ENCODE data around the gene GLRX3. TPM values are rescaled to one million over a fixed set of nuclear protein-coding genes. Genes with fewer than 3 reads are reported as not detected.

The GLRX3 gene
- total and polyA plus RNA-seq, 9 donors = 57.5 to 71.6 (median 62.1) TPM

- H3K4me3 ChIP-seq (ENCODE audit: low read length) = no peak overlapping the region
- H3K9me3 ChIP-seq (replicated peaks; ENCODE audit: control insufficient read depth, low read depth, low read length) = no peaks in the 10 kb centered on the region
- DNase-seq = no peak
- 80% methylated on average over 11 of the region's 11 CpGs for WGBS (ENCODE audit: insufficient coverage)
- peaks cover 40% of the 10 kb centered on the region for H3K36me3 ChIP-seq (ENCODE audit: control insufficient read depth, insufficient read depth, low read length)
- no peak overlapping the region for H3K27ac ChIP-seq (ENCODE audit: low read length)
- peaks cover 8% of the 10 kb centered on the region for H3K4me1 ChIP-seq (ENCODE audit: control insufficient read depth, insufficient read depth, low read length)
- H3K27me3 ChIP-seq (ENCODE audit: control insufficient read depth, insufficient read depth, low read length) = no peaks in the 10 kb centered on the region
Observed at GRCh38 chr10:130185591-130185990, 49.4 kb downstream of the GLRX3 start.

GRCh38 chr10:130188195-130189175 lies 52.3 kb downstream of the GLRX3 start:
- WGBS (ENCODE audit: insufficient coverage) = 88% methylated on average over 17 of the region's 28 CpGs
- H3K9me3 ChIP-seq (replicated peaks; ENCODE audit: control insufficient read depth, low read depth, low read length) = no peaks in the 10 kb centered on the region
- H3K27ac ChIP-seq (ENCODE audit: low read length) = no peak overlapping the region
- H3K4me3 ChIP-seq (ENCODE audit: low read length) = no peak overlapping the region
- H3K36me3 ChIP-seq (ENCODE audit: control insufficient read depth, insufficient read depth, low read length) = peaks cover 19% of the 10 kb centered on the region
- H3K4me1 ChIP-seq (ENCODE audit: control insufficient read depth, insufficient read depth, low read length) = peaks cover 6% of the 10 kb centered on the region
- no peaks in the 10 kb centered on the region for H3K27me3 ChIP-seq (ENCODE audit: control insufficient read depth, insufficient read depth, low read length)
- DNase-seq = no peak

DNA sequence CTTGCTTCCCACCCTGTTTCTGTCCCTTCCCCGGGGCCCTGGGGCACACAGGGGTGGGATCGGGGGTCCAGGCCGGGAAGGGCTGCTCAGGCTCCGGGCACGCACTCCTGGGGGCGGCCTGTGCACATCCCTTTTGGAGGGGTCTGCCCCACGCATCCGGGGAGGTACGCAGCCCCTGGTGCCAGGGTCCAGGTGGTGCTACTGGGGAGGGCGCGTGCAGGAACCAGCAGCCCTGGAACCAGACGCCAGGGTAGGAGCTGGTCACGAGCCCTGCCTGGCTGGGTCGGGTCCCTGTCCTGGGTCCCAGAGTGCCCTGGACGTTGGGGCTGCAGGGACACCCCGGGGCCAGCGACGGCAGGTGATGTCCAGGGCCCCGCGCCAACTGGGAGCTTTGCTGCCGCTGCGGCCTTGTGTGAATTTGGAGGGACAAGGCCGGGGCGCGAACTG lies 53.4 kb downstream of the GLRX3 start:
- H3K27ac ChIP-seq (ENCODE audit: low read length) = no peak overlapping the region
- DNase-seq = peak; percentile 26
- 82% methylated on average over 25 of the region's 25 CpGs for WGBS (ENCODE audit: insufficient coverage)
- H3K9me3 ChIP-seq (replicated peaks; ENCODE audit: control insufficient read depth, low read depth, low read length) = no peaks in the 10 kb centered on the region
- no peaks in the 10 kb centered on the region for H3K27me3 ChIP-seq (ENCODE audit: control insufficient read depth, insufficient read depth, low read length)
- no peak overlapping the region for H3K4me3 ChIP-seq (ENCODE audit: low read length)
- peaks cover 6% of the 10 kb centered on the region for H3K4me1 ChIP-seq (ENCODE audit: control insufficient read depth, insufficient read depth, low read length)
- peaks cover 8% of the 10 kb centered on the region for H3K36me3 ChIP-seq (ENCODE audit: control insufficient read depth, insufficient read depth, low read length)

DNA sequence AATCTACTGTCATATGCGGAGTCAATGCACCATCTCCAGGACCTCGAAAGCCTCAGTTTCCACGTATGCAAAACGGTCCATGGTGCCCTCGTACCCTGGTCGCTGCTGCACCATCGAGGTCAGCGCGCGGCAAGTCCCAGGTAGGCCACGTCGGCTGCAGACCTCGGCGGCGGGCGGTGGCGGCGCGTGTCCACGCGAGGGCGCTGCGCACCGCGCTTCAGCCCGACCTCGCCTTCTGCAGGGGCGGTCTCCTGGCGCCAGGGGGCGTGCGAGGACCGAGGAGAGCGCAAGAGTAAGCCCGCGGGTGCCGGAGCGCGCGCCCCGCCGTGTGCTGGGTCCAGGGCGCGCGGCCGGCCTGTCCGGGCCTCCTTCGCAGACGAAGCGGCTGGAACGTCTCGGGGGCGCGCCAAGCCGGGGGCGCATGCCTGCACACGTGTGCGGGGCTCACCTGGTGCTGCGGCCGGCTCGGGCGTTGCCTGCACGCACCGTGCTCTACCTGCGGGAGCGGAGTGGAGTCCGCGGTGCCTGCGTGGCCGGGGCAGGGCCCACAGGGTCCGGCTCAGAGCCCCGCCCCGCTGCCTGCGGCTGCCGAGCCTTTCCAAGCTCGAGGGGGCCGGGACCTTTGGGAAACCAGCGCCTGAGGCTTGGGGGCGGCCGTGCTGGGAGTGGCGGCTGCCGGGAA lies 54.0 kb downstream of the GLRX3 start:
- H3K4me3 ChIP-seq (ENCODE audit: low read length) = peak overlapping the region; percentile 43
- H3K27ac ChIP-seq (ENCODE audit: low read length) = no peak overlapping the region
- peaks cover 4% of the 10 kb centered on the region for H3K36me3 ChIP-seq (ENCODE audit: control insufficient read depth, insufficient read depth, low read length)
- DNase-seq = peak; percentile 95
- no peaks in the 10 kb centered on the region for H3K27me3 ChIP-seq (ENCODE audit: control insufficient read depth, insufficient read depth, low read length)
- peaks cover 6% of the 10 kb centered on the region for H3K4me1 ChIP-seq (ENCODE audit: control insufficient read depth, insufficient read depth, low read length)
- WGBS (ENCODE audit: insufficient coverage) = 2% methylated on average over 81 of the region's 81 CpGs
- H3K9me3 ChIP-seq (replicated peaks; ENCODE audit: control insufficient read depth, low read depth, low read length) = no peaks in the 10 kb centered on the region

GRCh38 chr10:130190737-130191115 lies 54.5 kb downstream of the GLRX3 start:
- H3K9me3 ChIP-seq (replicated peaks; ENCODE audit: control insufficient read depth, low read depth, low read length) = no peaks in the 10 kb centered on the region
- peaks cover 4% of the 10 kb centered on the region for H3K36me3 ChIP-seq (ENCODE audit: control insufficient read depth, insufficient read depth, low read length)
- no peaks in the 10 kb centered on the region for H3K27me3 ChIP-seq (ENCODE audit: control insufficient read depth, insufficient read depth, low read length)
- H3K27ac ChIP-seq (ENCODE audit: low read length) = no peak overlapping the region
- H3K4me1 ChIP-seq (ENCODE audit: control insufficient read depth, insufficient read depth, low read length) = peaks cover 6% of the 10 kb centered on the region
- WGBS (ENCODE audit: insufficient coverage) = 9% methylated on average over 21 of the region's 25 CpGs
- no peak for DNase-seq
- H3K4me3 ChIP-seq (ENCODE audit: low read length) = peak overlapping the region; percentile 43

DNA sequence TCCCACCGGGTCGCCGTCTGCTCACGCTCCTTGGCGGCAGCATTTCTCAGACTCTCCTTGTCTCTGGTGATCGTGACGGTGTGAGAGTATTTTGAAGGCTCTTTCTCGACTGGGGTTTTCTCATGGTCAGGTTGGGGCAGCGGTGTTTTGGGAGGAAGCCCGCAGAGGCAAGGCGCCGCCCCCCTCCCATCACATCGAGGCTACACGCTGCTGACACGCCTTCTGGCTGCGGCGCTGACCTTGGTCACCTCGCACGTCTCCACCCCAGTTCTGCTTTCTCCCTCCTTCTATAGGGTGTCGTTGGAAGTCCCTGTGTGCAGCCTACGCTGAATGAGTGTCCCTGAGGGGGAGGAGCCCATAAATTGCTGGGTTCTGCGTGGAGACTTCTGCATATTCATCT lies 55.2 kb downstream of the GLRX3 start:
- whole genome bisulfite sequencing (ENCODE audit: insufficient coverage) = 92% methylated on average over 4 of the region's 22 CpGs
- Histone ChIP-seq H3K4me1 (ENCODE audit: control insufficient read depth, insufficient read depth, low read length) (peaks cover 6% of the 10 kb centered on the region), H3K27ac (ENCODE audit: low read length) (no peak overlapping the region), H3K27me3 (ENCODE audit: control insufficient read depth, insufficient read depth, low read length) (no peaks in the 10 kb centered on the region), H3K9me3 (replicated peaks; ENCODE audit: control insufficient read depth, low read depth, low read length) (no peaks in the 10 kb centered on the region), H3K4me3 (ENCODE audit: low read length) (no peak overlapping the region), H3K36me3 (ENCODE audit: control insufficient read depth, insufficient read depth, low read length) (peaks cover 4% of the 10 kb centered on the region)
- DNase-seq = no peak

DNA sequence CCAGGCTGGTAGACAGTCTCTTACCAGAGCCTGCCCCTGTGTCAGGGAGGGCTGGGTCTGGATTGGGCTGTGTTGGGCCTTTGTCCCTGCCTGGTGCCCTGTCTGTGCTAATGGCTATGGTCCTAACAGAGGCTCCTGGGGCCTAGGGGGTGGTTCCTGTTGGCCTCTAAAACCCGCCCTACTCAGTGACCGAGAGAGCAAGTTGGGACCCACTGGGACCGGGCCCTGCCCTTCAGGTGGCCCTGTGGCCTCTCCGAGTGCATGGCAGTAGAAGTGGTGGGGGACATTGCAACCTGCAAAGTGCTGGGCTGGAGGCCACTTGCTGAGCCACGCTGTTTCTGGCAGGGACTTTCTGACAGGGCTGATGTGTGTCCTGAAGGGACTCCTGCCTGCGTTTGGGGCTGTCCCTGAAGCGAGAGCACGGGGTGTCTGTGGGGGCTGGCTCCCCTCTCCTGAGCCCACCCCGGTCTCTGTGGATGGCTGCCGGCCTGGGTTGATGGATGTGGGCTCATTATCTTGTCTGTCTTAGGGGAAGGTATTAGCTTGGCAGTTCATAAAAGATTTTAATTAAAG lies 56.2 kb downstream of the GLRX3 start:
- H3K27ac ChIP-seq (ENCODE audit: low read length) = no peak overlapping the region
- 78% methylated on average over 9 of the region's 10 CpGs for WGBS (ENCODE audit: insufficient coverage)
- peaks cover 6% of the 10 kb centered on the region for H3K4me1 ChIP-seq (ENCODE audit: control insufficient read depth, insufficient read depth, low read length)
- no peaks in the 10 kb centered on the region for H3K9me3 ChIP-seq (replicated peaks; ENCODE audit: control insufficient read depth, low read depth, low read length)
- H3K4me3 ChIP-seq (ENCODE audit: low read length) = no peak overlapping the region
- H3K27me3 ChIP-seq (ENCODE audit: control insufficient read depth, insufficient read depth, low read length) = no peaks in the 10 kb centered on the region
- DNase-seq = no peak
- no peaks in the 10 kb centered on the region for H3K36me3 ChIP-seq (ENCODE audit: control insufficient read depth, insufficient read depth, low read length)

DNA sequence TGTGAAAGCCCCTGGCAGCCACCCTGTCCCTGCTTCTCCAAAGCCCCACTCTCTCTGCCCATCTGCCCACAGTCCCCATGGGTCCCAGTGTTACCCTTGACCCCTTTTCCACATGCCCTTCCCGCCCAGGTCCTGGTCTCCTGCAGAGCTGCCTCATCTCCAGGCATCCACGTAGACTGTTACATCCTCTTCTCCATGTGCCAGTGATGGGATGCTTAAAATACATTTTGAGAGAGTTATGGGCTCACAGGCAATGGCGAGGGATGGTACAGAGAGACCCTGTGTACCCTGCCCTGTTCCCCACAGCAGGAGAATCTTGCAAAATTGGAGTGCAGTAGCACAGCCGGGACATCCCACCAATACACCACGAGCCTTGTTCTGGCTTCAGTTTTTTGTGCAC lies 56.8 kb downstream of the GLRX3 start:
- WGBS (ENCODE audit: insufficient coverage) = no CpG with 5 or more reads among the region's 5 CpGs

DNA sequence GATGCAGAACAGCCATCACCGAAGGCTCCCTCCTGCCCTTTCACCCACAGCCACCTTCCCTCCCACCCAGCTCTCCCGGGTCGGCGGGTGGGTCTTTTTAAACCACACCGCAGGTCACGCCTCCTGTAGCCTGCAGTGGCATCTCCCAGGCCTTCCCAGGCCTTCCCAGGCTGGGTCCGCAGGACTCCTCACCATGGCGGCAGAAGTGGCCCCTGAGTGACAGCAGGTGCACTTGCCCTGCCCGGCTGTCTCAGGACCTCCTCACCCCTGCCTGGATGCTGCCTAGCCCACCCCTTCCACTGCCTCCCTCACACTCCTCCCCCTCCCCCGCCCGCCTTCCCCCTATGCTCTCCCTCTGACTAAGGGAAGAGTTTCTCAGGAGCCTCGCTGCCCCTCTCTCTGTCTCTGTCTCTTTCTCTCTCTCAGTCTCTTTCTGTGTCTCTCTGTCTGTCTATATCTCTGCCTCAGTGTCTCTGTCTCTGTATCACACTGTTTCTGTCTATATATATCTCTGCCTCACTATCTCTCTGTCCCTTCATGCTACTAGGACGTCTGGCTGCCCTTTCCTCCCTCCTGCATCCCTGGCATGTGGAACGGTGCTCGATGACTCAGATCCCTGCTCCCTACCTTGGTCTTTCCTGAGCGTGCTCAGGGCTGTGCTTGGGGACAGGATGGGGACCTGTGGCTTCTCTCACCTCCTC lies 57.5 kb downstream of the GLRX3 start:
- 53% methylated on average over 15 of the region's 16 CpGs for WGBS (ENCODE audit: insufficient coverage)
- peaks cover 6% of the 10 kb centered on the region for H3K4me1 ChIP-seq (ENCODE audit: control insufficient read depth, insufficient read depth, low read length)
- H3K4me3 ChIP-seq (ENCODE audit: low read length) = no peak overlapping the region
- no peak for DNase-seq
- no peaks in the 10 kb centered on the region for H3K27me3 ChIP-seq (ENCODE audit: control insufficient read depth, insufficient read depth, low read length)
- no peak overlapping the region for H3K27ac ChIP-seq (ENCODE audit: low read length)
- no peaks in the 10 kb centered on the region for H3K36me3 ChIP-seq (ENCODE audit: control insufficient read depth, insufficient read depth, low read length)
- H3K9me3 ChIP-seq (replicated peaks; ENCODE audit: control insufficient read depth, low read depth, low read length) = no peaks in the 10 kb centered on the region

More for the DNA sequence above, 56.8 kb downstream of the GLRX3 start:
- H3K9me3 ChIP-seq (replicated peaks; ENCODE audit: control insufficient read depth, low read depth, low read length) = no peaks in the 10 kb centered on the region
- no peak overlapping the region for H3K27ac ChIP-seq (ENCODE audit: low read length)
- H3K4me3 ChIP-seq (ENCODE audit: low read length) = no peak overlapping the region
- no peaks in the 10 kb centered on the region for H3K36me3 ChIP-seq (ENCODE audit: control insufficient read depth, insufficient read depth, low read length)
- no peak for DNase-seq
- peaks cover 6% of the 10 kb centered on the region for H3K4me1 ChIP-seq (ENCODE audit: control insufficient read depth, insufficient read depth, low read length)
- H3K27me3 ChIP-seq (ENCODE audit: control insufficient read depth, insufficient read depth, low read length) = no peaks in the 10 kb centered on the region

Measured in muscle of leg (tissue), 11 donors.